IgD-negative memory B cell (primary cell): ENCODE results near the gene LEFTY1. TPM values are rescaled to one million over a fixed set of nuclear protein-coding genes. Genes with fewer than 3 reads are reported as not detected.
A peak's percentile ranks its signal among the peaks of the same experiment; 100 is the strongest.
"Not testable (repeated sequence)": the region's sequence is repeated elsewhere in the genome, so short reads cannot be mapped to it uniquely, and the experiment has no call there.

Experiments used
- H3K27ac Mint-ChIP-seq, 3 donors: one replicate each; pipeline ENCODE4 v1.8.0; 2020 to 2022; ENCODE audit warnings: mild to moderate bottlenecking in 3 of 3, mixed read lengths in 3 of 3, moderate library complexity in 1 of 3
- H3K27me3 Mint-ChIP-seq: one replicate; pipeline ENCODE4 v1.8.0; 2021; ENCODE audit warnings: mixed read lengths
- H3K36me3 Mint-ChIP-seq: one replicate; pipeline ENCODE4 v1.8.0; 2020; ENCODE audit warnings: mild to moderate bottlenecking, mixed read lengths
- H3K4me1 Mint-ChIP-seq, 3 donors: one replicate each; pipeline ENCODE4 v1.8.0; 2020 to 2022; ENCODE audit warnings: mixed read lengths in 3 of 3, mild to moderate bottlenecking in 1 of 3
- H3K4me3 Mint-ChIP-seq, 4 donors: one replicate each; pipeline ENCODE4 v1.8.0; 2020 to 2022; ENCODE audit warnings: mild to moderate bottlenecking in 4 of 4, mixed read lengths in 4 of 4, moderate library complexity in 3 of 4
- H3K9me3 Mint-ChIP-seq, 3 donors: one replicate each; pipeline ENCODE4 v1.8.0; 2020 to 2021; ENCODE audit warnings: mixed read lengths in 3 of 3, mild to moderate bottlenecking in 1 of 3
- polyA plus RNA-seq: library from polyadenylated mRNA; unstranded; fragments of 300-500 nt; fragmentation: Illumina TruSeq; gene quantifications from one replicate; pipeline ENCODE4 v1.2.3, GENCODE V29; 2021

LEFTY1 gene
- polyA plus RNA-seq, 1 donor from 2014 or later = not detected

GRCh38 chr1:225845571-225846259, 43.2 kb downstream of the LEFTY1 start:
- Mint-ChIP-seq H3K27me3 (no peaks in the 10 kb centered on the region), H3K36me3 (peaks cover 2% of the 10 kb centered on the region), H3K4me3 (no peak overlapping the region), H3K4me1 (peaks cover 20 to 37% (median 29%) of the 10 kb centered on the region in 3 donors), H3K9me3 (no peaks in the 10 kb centered on the region), H3K27ac (peak overlapping the region in 2 of 3 donors; percentile 59 to 66)

GRCh38 chr1:225845097-225845496, 43.8 kb downstream of the LEFTY1 start:
- H3K9me3 Mint-ChIP-seq = no peaks in the 10 kb centered on the region
- no peak overlapping the region for H3K4me3 Mint-ChIP-seq
- H3K36me3 Mint-ChIP-seq = peaks cover 2% of the 10 kb centered on the region
- H3K4me1 Mint-ChIP-seq = peaks cover 20 to 34% (median 28%) of the 10 kb centered on the region in 3 donors
- H3K27me3 Mint-ChIP-seq = no peaks in the 10 kb centered on the region
- H3K27ac Mint-ChIP-seq = no peak overlapping the region

- no peaks in the 10 kb centered on the region for H3K27me3 Mint-ChIP-seq
- H3K4me1 Mint-ChIP-seq = peaks cover 20 to 27% (median 22%) of the 10 kb centered on the region in 3 donors
- no peaks in the 10 kb centered on the region for H3K9me3 Mint-ChIP-seq
- H3K27ac Mint-ChIP-seq = no peak overlapping the region
- H3K36me3 Mint-ChIP-seq = peaks cover 2% of the 10 kb centered on the region
- no peak overlapping the region for H3K4me3 Mint-ChIP-seq
Observed at GRCh38 chr1:225844236-225845061, 44.5 kb downstream of the LEFTY1 start.

- H3K27me3 Mint-ChIP-seq = no peaks in the 10 kb centered on the region
- no peak overlapping the region for H3K4me3 Mint-ChIP-seq
- no peaks in the 10 kb centered on the region for H3K9me3 Mint-ChIP-seq
- peaks cover 2% of the 10 kb centered on the region for H3K36me3 Mint-ChIP-seq
- H3K27ac Mint-ChIP-seq = peak overlapping the region in 1 of 3 donors; percentile 86
- peaks cover 13 to 20% (median 17%) of the 10 kb centered on the region in 3 donors for H3K4me1 Mint-ChIP-seq
Observed at GRCh38 chr1:225843426-225843795, 45.5 kb downstream of the LEFTY1 start.

GRCh38 chr1:225842788-225843425, 46.0 kb downstream of the LEFTY1 start:
- H3K27ac Mint-ChIP-seq = peak overlapping the region in 2 of 3 donors; percentile 1 to 34
- H3K9me3 Mint-ChIP-seq = no peaks in the 10 kb centered on the region
- H3K4me1 Mint-ChIP-seq = peaks cover 10 to 15% (median 12%) of the 10 kb centered on the region in 3 donors
- H3K36me3 Mint-ChIP-seq = peaks cover 2% of the 10 kb centered on the region
- H3K27me3 Mint-ChIP-seq = no peaks in the 10 kb centered on the region
- H3K4me3 Mint-ChIP-seq = no peak overlapping the region

GRCh38 chr1:225842074-225842473, 46.9 kb downstream of the LEFTY1 start:
- H3K4me1 Mint-ChIP-seq = peaks cover 7 to 11% (median 8%) of the 10 kb centered on the region in 3 donors
- peak overlapping the region in 1 of 3 donors; percentile 59 for H3K27ac Mint-ChIP-seq
- no peak overlapping the region for H3K4me3 Mint-ChIP-seq
- H3K27me3 Mint-ChIP-seq = no peaks in the 10 kb centered on the region
- no peaks in the 10 kb centered on the region for H3K9me3 Mint-ChIP-seq
- peaks cover 2% of the 10 kb centered on the region for H3K36me3 Mint-ChIP-seq

- peaks cover 2 to 5% (median 3%) of the 10 kb centered on the region in 3 donors for H3K4me1 Mint-ChIP-seq
- peak overlapping the region in 1 of 3 donors; percentile 35 for H3K27ac Mint-ChIP-seq
- H3K36me3 Mint-ChIP-seq = no peaks in the 10 kb centered on the region
- no peak overlapping the region for H3K4me3 Mint-ChIP-seq
- no peaks in the 10 kb centered on the region for H3K9me3 Mint-ChIP-seq
- no peaks in the 10 kb centered on the region for H3K27me3 Mint-ChIP-seq
Observed at GRCh38 chr1:225840713-225841112, 48.2 kb downstream of the LEFTY1 start.

GRCh38 chr1:225840223-225840610, 48.7 kb downstream of the LEFTY1 start:
- Mint-ChIP-seq H3K4me1 (peaks cover 2 to 5% (median 3%) of the 10 kb centered on the region in 3 donors), H3K27ac (peak overlapping the region in 1 of 3 donors; percentile 35), H3K27me3 (no peaks in the 10 kb centered on the region), H3K9me3 (no peaks in the 10 kb centered on the region), H3K36me3 (no peaks in the 10 kb centered on the region), H3K4me3 (peak overlapping the region in 1 of 4 donors; percentile 21)

- Mint-ChIP-seq H3K9me3 (no peaks in the 10 kb centered on the region), H3K27ac (no peak overlapping the region), H3K27me3 (no peaks in the 10 kb centered on the region), H3K4me1 (peaks cover 2 to 5% (median 3%) of the 10 kb centered on the region in 3 donors), H3K36me3 (no peaks in the 10 kb centered on the region), H3K4me3 (no peak overlapping the region)
Observed at GRCh38 chr1:225838793-225839192, 50.2 kb downstream of the LEFTY1 start.

GRCh38 chr1:225836296-225836695, 52.6 kb downstream of the LEFTY1 start:
- H3K27me3 Mint-ChIP-seq, H3K9me3 Mint-ChIP-seq, H3K36me3 Mint-ChIP-seq, H3K4me1 Mint-ChIP-seq, H3K4me3 Mint-ChIP-seq: not testable (repeated sequence)
- H3K27ac Mint-ChIP-seq = peak overlapping the region in 1 of 3 donors; percentile 84

Other genes starting within 250 kb of the LEFTY1 start
- 0.04 TPM for gene ENAH, start 236.0 kb downstream of the LEFTY1 start, polyA plus RNA-seq
- gene SRP9, start 111.3 kb downstream of the LEFTY1 start, polyA plus RNA-seq = 240 TPM
- 0.26 TPM for gene EPHX1, start 79.0 kb downstream of the LEFTY1 start, polyA plus RNA-seq
- gene TMEM63A, start 6.8 kb downstream of the LEFTY1 start, polyA plus RNA-seq = 32.1 TPM
- 68.9 TPM for gene PYCR2, start 35.1 kb upstream of the LEFTY1 start, polyA plus RNA-seq
- gene LEFTY2, start 52.1 kb upstream of the LEFTY1 start, polyA plus RNA-seq = 0.20 TPM
- 9.2 TPM for gene SDE2, start 110.2 kb upstream of the LEFTY1 start, polyA plus RNA-seq
- gene H3-3A, start 173.6 kb upstream of the LEFTY1 start, polyA plus RNA-seq = 1,011 TPM